ENCODE measurements around the gene PPM1J.

GRCh38 chr1:112710159-112710558 lies 5.0 kb downstream of the PPM1J start:
- TF ChIP-seq CTCF (IDR thresholded peaks at IDR 0.05) (no peak), POLR2A (IDR thresholded peaks at IDR 0.05) (no peak)
